Islet precursor cell (in vitro differentiated cells): ENCODE measurements around the gene ZNF264.
A peak's percentile ranks its signal among the peaks of the same experiment; 100 is the strongest.

Experiments
- DNase-seq: peaks from one replicate; pipeline ENCODE4 v3.0.0-alpha.2; 2018

Gene ZNF264

GRCh38 chr19:57248646-57249045 lies 57.3 kb downstream of the ZNF264 start:
- peak; percentile 18 for DNase-seq

GRCh38 chr19:57249329-57249728 lies 58.0 kb downstream of the ZNF264 start:
- DNase-seq = peak; percentile 6

DNA sequence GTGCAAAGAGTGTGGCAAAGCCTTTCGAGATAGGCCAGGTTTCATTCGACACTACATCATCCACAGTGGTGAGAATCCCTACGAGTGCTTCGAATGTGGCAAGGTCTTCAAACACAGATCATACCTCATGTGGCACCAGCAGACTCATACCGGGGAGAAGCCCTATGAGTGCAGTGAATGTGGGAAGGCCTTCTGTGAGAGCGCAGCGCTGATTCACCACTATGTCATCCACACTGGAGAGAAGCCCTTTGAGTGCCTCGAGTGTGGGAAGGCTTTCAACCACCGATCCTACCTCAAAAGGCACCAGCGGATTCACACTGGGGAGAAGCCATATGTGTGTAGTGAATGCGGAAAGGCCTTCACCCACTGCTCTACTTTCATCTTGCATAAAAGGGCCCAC lies 62.5 kb downstream of the ZNF264 start:
- DNase-seq = peak; percentile 70

DNA sequence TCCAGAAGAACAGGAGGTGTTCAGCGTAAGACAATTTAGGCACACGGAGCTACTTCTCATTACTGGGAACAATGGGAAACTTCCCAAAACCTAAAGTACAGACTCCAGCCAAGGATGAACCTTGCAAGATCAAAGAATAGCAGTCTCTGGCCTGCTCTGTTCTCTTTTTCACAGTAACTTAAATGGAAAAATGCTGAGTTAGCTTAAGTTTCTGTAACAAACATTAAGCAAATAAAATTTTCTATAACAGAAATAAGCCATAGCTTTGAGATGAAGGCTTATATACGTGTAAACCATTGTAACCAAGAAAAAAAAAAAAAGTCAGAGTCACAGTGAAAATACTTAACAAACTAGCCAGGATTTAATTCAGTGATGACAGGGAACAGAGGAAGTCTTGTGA lies 70.7 kb downstream of the ZNF264 start:
- no peak for DNase-seq

- DNase-seq = peak; percentile 39
These were observed 72.0 kb downstream of the ZNF264 start for GRCh38 chr19:57263244-57263741.

GRCh38 chr19:57267291-57267690 lies 76.0 kb downstream of the ZNF264 start:
- DNase-seq = peak; percentile 55

- DNase-seq = peak; percentile 43
These were observed 78.4 kb downstream of the ZNF264 start for GRCh38 chr19:57269515-57270250.

DNA sequence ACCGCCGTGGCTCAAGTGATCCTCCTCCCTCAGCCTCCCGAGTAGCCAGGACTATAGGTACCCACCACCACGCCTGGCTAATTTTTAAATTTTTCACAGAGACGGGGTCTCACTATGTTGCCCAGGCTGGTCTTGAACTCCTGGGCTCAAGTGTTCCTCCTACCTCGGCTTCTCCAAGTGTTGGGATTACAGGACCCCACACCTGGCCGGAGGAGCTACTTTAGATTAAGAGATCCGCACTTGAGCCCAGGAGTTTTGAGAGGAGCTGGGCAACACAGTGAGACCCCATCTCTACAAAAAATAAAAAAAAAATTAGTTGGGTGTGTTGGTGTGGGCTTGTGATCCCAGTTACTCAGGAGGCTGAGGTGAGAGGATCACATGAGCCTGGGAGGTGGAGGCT lies 80.0 kb downstream of the ZNF264 start:
- DNase-seq = peak; percentile 32
